ENCODE data around the gene ARID5B. TPM values are rescaled to one million over a fixed set of nuclear protein-coding genes. Genes with fewer than 3 reads are reported as not detected.
A peak's percentile ranks its signal among the peaks of the same experiment; 100 is the strongest.

ARID5B gene
- total and polyA plus RNA-seq, 2 of the 4 experiments (the other 2 are of a cell fraction) = 41.0 to 125 TPM

- Histone ChIP-seq H2AK9ac (replicated peaks; ENCODE audit: low read depth, low read length, poor library complexity) (no peak overlapping the region), H2BK15ac (ENCODE audit: low read depth, low read length) (no peak overlapping the region), H3K4me2 (ENCODE audit: low read depth, low read length) (peak overlapping the region; percentile 21; the same call in 1 of the 2 replicates), H2AK5ac (ENCODE audit: low read depth, low read length) (no peak overlapping the region), H2BK20ac (ENCODE audit: low read depth, low read length) (no peak overlapping the region), H3K23ac (ENCODE audit: low read depth, low read length) (no peak overlapping the region), H2BK120ac (ENCODE audit: low read depth, low read length) (no peak overlapping the region), H4K91ac (ENCODE audit: insufficient read depth, low read depth, low read length) (no peak overlapping the region), H3K9ac (ENCODE audit: low read depth, low read length) (no peak overlapping the region), H3K36me3 (ENCODE audit: control insufficient read depth, insufficient read depth, low read length) (peaks cover 17% of the 10 kb centered on the region), H3K14ac (replicated peaks; ENCODE audit: low read depth, low read length) (no peak overlapping the region), H3K18ac (ENCODE audit: low read depth, low read length) (peak overlapping the region; percentile 56; the same call in 1 of the 2 replicates), H3K4me3 (ENCODE audit: insufficient read depth, low read depth, low read length) (no peak overlapping the region), H4K5ac (ENCODE audit: low read depth, low read length) (no peak overlapping the region), H2AFZ (replicated peaks; ENCODE audit: low read length, poor library complexity) (no peak overlapping the region), H3K4ac (ENCODE audit: low read depth, low read length) (no peak overlapping the region), H3K9me3 (ENCODE audit: control insufficient read depth, insufficient read depth, low read length) (no peaks in the 10 kb centered on the region), H3K56ac (ENCODE audit: extremely low read depth, insufficient read depth, low read length) (no peak overlapping the region), H2BK5ac (ENCODE audit: low read depth, low read length, poor library complexity, severe bottlenecking) (peak overlapping the region; percentile 51), H3K9me1 (ENCODE audit: insufficient read depth, low read length) (peaks cover 13% of the 10 kb centered on the region), H4K8ac (ENCODE audit: low read depth in 2 of 2, low read length in 2 of 2) (no peak overlapping the region), H3K79me1 (ENCODE audit: low read depth in 1 of 2, low read length in 2 of 2) (peaks cover 41 to 64% of the 10 kb centered on the region in 2 experiments), H3K27me3 (ENCODE audit: control insufficient read depth, insufficient read depth, low read length) (no peaks in the 10 kb centered on the region), H4K20me1 (ENCODE audit: insufficient read depth, low read length) (peaks cover 3% of the 10 kb centered on the region; the same call in 1 of the 2 replicates), H3K4me1 (ENCODE audit: control insufficient read depth, insufficient read depth, low read length) (peaks cover 14% of the 10 kb centered on the region), H3K27ac (ENCODE audit: insufficient read depth, low read length) (no peak overlapping the region)
- intact Hi-C loops (cut with micrococcal nuclease) (loop anchor here (2.0 kb wide), 1 partner anchor 20 kb away; no protein-coding TSS in a partner anchor), in situ Hi-C loops (cut with MboI; ENCODE audit: low sequenced_read_pairs) (no loop called here), dilution Hi-C loops (cut with HindIII; ENCODE audit: low sequenced_read_pairs, unreplicated experiment) (no loop called here)
- CTCF ChIA-PET = interaction anchor here (1.3 kb wide), 1 partner anchor 11 kb away, joined by 4 read pairs; no protein-coding TSS in a partner anchor
- no CpG with 5 or more reads among the region's 7 CpGs for WGBS, 2 experiments (ENCODE audit: extremely low coverage in 2 of 2, insufficient read length in 1 of 2)
- BruUV-seq (replicated peaks) = no TSS peak
- TF ChIP-seq BHLHE40 (IDR thresholded peaks at IDR 0.05; ENCODE audit: low read depth, low read length) (no peak), CEBPB (IDR thresholded peaks at IDR 0.05; ENCODE audit: low read depth, low read length) (no peak), USF2 (IDR thresholded peaks at IDR 0.05; ENCODE audit: low read depth, low read length) (no peak), RAD21 (IDR thresholded peaks at IDR 0.05; ENCODE audit: low read length) (no peak), MAFK (IDR thresholded peaks at IDR 0.05; ENCODE audit: low read depth, low read length) (no peak), MAZ (IDR thresholded peaks at IDR 0.05; ENCODE audit: borderline replicate concordance, low read depth, low read length) (no peak), NFE2L2 (IDR thresholded peaks at IDR 0.05; ENCODE audit: low read depth, low read length) (no peak), RCOR1 (IDR thresholded peaks at IDR 0.05; ENCODE audit: insufficient replicate concordance, low read length) (no peak)
- ATAC-seq (ENCODE audit: low read depth) (no peak), DNase-seq (no peak)
- POLR2A ChIA-PET (ENCODE audit: unreplicated experiment) = no interaction called here
Measured at GRCh38 chr10:61964949-61965702, 63.6 kb downstream of the ARID5B start.
